SU-DHL-6 (cell line): ENCODE results near the gene MICAL3.

Source experiments
- H2AFZ ChIP-seq: fragments of 200-600 bp; sonication (generic); 2 replicates; pipeline ENCODE4 v1.6.1; 2014; ENCODE audit warnings: low read depth, mild to moderate bottlenecking, moderate library complexity, mixed read lengths, antibody characterized with exemption, low read length; ENCODE audit not compliant: severe bottlenecking
- H3F3A ChIP-seq: fragments of 200-600 bp; shearing (Covaris generic); 2 replicates; pipeline ENCODE4 v1.6.0; 2016; ENCODE audit warnings: antibody characterized with exemption, mild to moderate bottlenecking; ENCODE audit not compliant: insufficient read depth
- H3K27ac ChIP-seq: fragments of 200-600 bp; sonication (generic); 2 replicates; pipeline ENCODE4 v1.5.1; 2016; ENCODE audit warnings: low read depth, mild to moderate bottlenecking, low read length, moderate library complexity, mixed read lengths
- H3K27me3 ChIP-seq: fragments of 200-600 bp; sonication (generic), shearing (Covaris generic); 2 replicates; pipeline ENCODE4 v1.6.0; 2014; ENCODE audit warnings: mild to moderate bottlenecking, low read length
- H3K36me3 ChIP-seq: fragments of 200-600 bp; sonication (generic); 2 replicates; pipeline ENCODE4 v1.6.1; 2014; ENCODE audit warnings: mild to moderate bottlenecking, low read length, mixed read lengths
- H3K4me2 ChIP-seq: fragments of 300-600, 200-600 bp; shearing (Covaris generic), sonication (generic); 2 replicates; pipeline ENCODE4 v1.6.0; 2014; ENCODE audit warnings: low read length, low read depth, mild to moderate bottlenecking; ENCODE audit not compliant: poor library complexity, severe bottlenecking
- H3K4me3 ChIP-seq: fragments of 200-600 bp; sonication (generic); 2 replicates; pipeline ENCODE4 v1.5.1; 2014; ENCODE audit warnings: antibody characterized with exemption, low read length, mild to moderate bottlenecking, mixed read lengths; ENCODE audit not compliant: insufficient read depth, poor library complexity, severe bottlenecking
- H3K79me2 ChIP-seq: fragments of 200-600 bp; sonication (generic); 2 replicates; pipeline ENCODE4 v1.6.1; 2014; ENCODE audit warnings: mild to moderate bottlenecking, low read length, moderate library complexity; ENCODE audit not compliant: insufficient read depth
- H3K9ac ChIP-seq: fragments of 200-600 bp; sonication (generic); 2 replicates; pipeline ENCODE4 v1.7.0; 2014; ENCODE audit warnings: mild to moderate bottlenecking, low read length
- H3K9me2 ChIP-seq: fragments of 200-600 bp; sonication (generic); replicated peaks from 2 replicates; pipeline ENCODE4 v1.6.1; 2014; ENCODE audit warnings: low read length; ENCODE audit not compliant: insufficient read depth
- H3K9me3 ChIP-seq: fragments of 200-600 bp; sonication (generic); 2 replicates; pipeline ENCODE4 v1.6.1; 2014; ENCODE audit warnings: low read length, mixed read lengths; ENCODE audit not compliant: insufficient read depth
- H4K20me1 ChIP-seq: fragments of 200-600 bp; sonication (generic); 2 replicates; pipeline ENCODE4 v1.6.1; 2014; ENCODE audit warnings: low read depth, mild to moderate bottlenecking, antibody characterized with exemption, low read length, moderate library complexity, mixed read lengths
- CTCF ChIP-seq: fragments of 200-600 bp; sonication (generic); IDR thresholded peaks from one replicate; pipeline ENCODE4 v1.5.1; 2017; ENCODE audit warnings: antibody characterized with exemption, mild to moderate bottlenecking, low read length, moderate library complexity; ENCODE audit not compliant: insufficient read depth, poor library complexity, severe bottlenecking
- EZH2phosphoT487 ChIP-seq: fragments of 200-600 bp; sonication (generic), shearing (Covaris generic); conservative IDR thresholded peaks from 2 replicates; pipeline ENCODE4 v1.6.1; 2018; ENCODE audit warnings: mild to moderate bottlenecking, antibody characterized with exemption, low read length, moderate library complexity, mixed read lengths

Gene MICAL3

GRCh38 chr22:17990942-17991341, 33.4 kb downstream of the MICAL3 start:
- no peaks in the 10 kb centered on the region for H3K9me3 ChIP-seq
- no peak overlapping the region for H3K9ac ChIP-seq
- TF ChIP-seq CTCF = no peak
- no peak for TF ChIP-seq EZH2phosphoT487
- no peak overlapping the region for H3K4me2 ChIP-seq
- H3K4me3 ChIP-seq = no peak overlapping the region
- no peaks in the 10 kb centered on the region for H4K20me1 ChIP-seq
- H3K27me3 ChIP-seq = no peaks in the 10 kb centered on the region
- no peak overlapping the region for H2AFZ ChIP-seq
- peaks cover 86% of the 10 kb centered on the region for H3K79me2 ChIP-seq
- no peaks in the 10 kb centered on the region for H3K36me3 ChIP-seq
- no peaks in the 10 kb centered on the region for H3K9me2 ChIP-seq
- H3K27ac ChIP-seq = no peak overlapping the region
- peaks cover 16% of the 10 kb centered on the region for H3F3A ChIP-seq

GRCh38 chr22:17990147-17990546, 34.2 kb downstream of the MICAL3 start:
- Histone ChIP-seq H3K79me2 (peaks cover 92% of the 10 kb centered on the region), H3K36me3 (no peaks in the 10 kb centered on the region), H3K9me2 (no peaks in the 10 kb centered on the region), H3K9ac (no peak overlapping the region), H3K4me3 (no peak overlapping the region), H3K27me3 (no peaks in the 10 kb centered on the region), H3F3A (peaks cover 8% of the 10 kb centered on the region), H2AFZ (no peak overlapping the region), H3K4me2 (no peak overlapping the region), H3K9me3 (no peaks in the 10 kb centered on the region), H3K27ac (no peak overlapping the region), H4K20me1 (no peaks in the 10 kb centered on the region)
- TF ChIP-seq CTCF (no peak), EZH2phosphoT487 (no peak)

GRCh38 chr22:17988800-17989513, 35.4 kb downstream of the MICAL3 start:
- TF ChIP-seq CTCF = no peak
- TF ChIP-seq EZH2phosphoT487 = no peak
- H3K9me2 ChIP-seq = no peaks in the 10 kb centered on the region
- H3F3A ChIP-seq = no peaks in the 10 kb centered on the region
- H3K4me2 ChIP-seq = no peak overlapping the region
- no peaks in the 10 kb centered on the region for H4K20me1 ChIP-seq
- H3K79me2 ChIP-seq = peaks cover 90% of the 10 kb centered on the region
- no peaks in the 10 kb centered on the region for H3K36me3 ChIP-seq
- H3K9ac ChIP-seq = no peak overlapping the region
- H2AFZ ChIP-seq = no peak overlapping the region
- H3K27ac ChIP-seq = no peak overlapping the region
- no peaks in the 10 kb centered on the region for H3K27me3 ChIP-seq
- H3K4me3 ChIP-seq = no peak overlapping the region
- no peaks in the 10 kb centered on the region for H3K9me3 ChIP-seq
